HL-60/S4 treated with phorbol 12-myristate 13-acetate at 8.2 ng/mL for 4 days and 3 days (cell line): ENCODE results near the gene DAPP1.

Experiments used
- in situ Hi-C: fragments of 300-500 bp; cut with MboI; formaldehyde crosslinking; loops from 2 replicates; pipeline ENCODE4 v1.15.0; 2022; ENCODE audit warnings: low sequenced_read_pairs

Gene DAPP1

GRCh38 chr4:99848591-99849001 is 32.0 kb downstream of the DAPP1 start:
- in situ Hi-C loops, result no loop called here

GRCh38 chr4:99852199-99852749 is 35.6 kb downstream of the DAPP1 start:
- in situ Hi-C loops, result no loop called here

- in situ Hi-C loops, result no loop called here
Observed at GRCh38 chr4:99853190-99853589, 36.6 kb downstream of the DAPP1 start.

GRCh38 chr4:99853999-99854398 is 37.4 kb downstream of the DAPP1 start:
- in situ Hi-C loops, result no loop called here

GRCh38 chr4:99855678-99856077 is 39.1 kb downstream of the DAPP1 start:
- in situ Hi-C loops, result no loop called here

- in situ Hi-C loops, result no loop called here
Observed at GRCh38 chr4:99856166-99856565, 39.5 kb downstream of the DAPP1 start.

GRCh38 chr4:99857307-99857706 is 40.7 kb downstream of the DAPP1 start:
- in situ Hi-C loops, result no loop called here

- in situ Hi-C loops, result no loop called here
Observed at GRCh38 chr4:99859618-99860017, 43.0 kb downstream of the DAPP1 start.

- in situ Hi-C loops, result no loop called here
Observed at GRCh38 chr4:99860521-99860920, 43.9 kb downstream of the DAPP1 start.

- in situ Hi-C loops, result no loop called here
Observed at GRCh38 chr4:99861120-99861905, 44.7 kb downstream of the DAPP1 start.

- in situ Hi-C loops, result no loop called here
Observed at GRCh38 chr4:99863804-99864203, 47.2 kb downstream of the DAPP1 start.

GRCh38 chr4:99868126-99868596 is 51.5 kb downstream of the DAPP1 start:
- in situ Hi-C loops, result no loop called here

- in situ Hi-C loops, result loop anchor here (10.0 kb wide), 1 partner anchor 58 kb away; the partner anchor contains the start of gene DAPP1
Observed at GRCh38 chr4:99872570-99872969, 55.9 kb downstream of the DAPP1 start.

GRCh38 chr4:99875071-99875470 is 58.4 kb downstream of the DAPP1 start:
- in situ Hi-C loops, result loop anchor here (10.0 kb wide), 1 partner anchor 60 kb away; the partner anchor contains the start of gene DAPP1

- in situ Hi-C loops, result loop anchor here (10.0 kb wide), 1 partner anchor 62 kb away; the partner anchor contains the start of gene DAPP1
Observed at GRCh38 chr4:99876946-99877345, 60.3 kb downstream of the DAPP1 start.

GRCh38 chr4:99878604-99879003 is 62.0 kb downstream of the DAPP1 start:
- in situ Hi-C loops, result loop anchor here (10.0 kb wide), 1 partner anchor 64 kb away; the partner anchor contains the start of gene DAPP1

GRCh38 chr4:99879458-99879857 is 62.8 kb downstream of the DAPP1 start:
- in situ Hi-C loops, result loop anchor here (10.0 kb wide), 1 partner anchor 65 kb away; the partner anchor contains the start of gene DAPP1

GRCh38 chr4:99885063-99885664 is 68.5 kb downstream of the DAPP1 start:
- in situ Hi-C loops, result no loop called here

GRCh38 chr4:99885687-99886086 is 69.1 kb downstream of the DAPP1 start:
- in situ Hi-C loops, result no loop called here

- in situ Hi-C loops, result no loop called here
Observed at GRCh38 chr4:99886146-99886545, 69.5 kb downstream of the DAPP1 start.

GRCh38 chr4:99887837-99888236 is 71.2 kb downstream of the DAPP1 start:
- in situ Hi-C loops, result no loop called here

GRCh38 chr4:99891351-99891750 is 74.7 kb downstream of the DAPP1 start:
- in situ Hi-C loops, result loop anchor here (10.0 kb wide), 1 partner anchor 53 kb away; the partner anchor contains the start of gene DNAJB14
